ENCODE measurements around the gene ACY1. TPM values are rescaled to one million over a fixed set of nuclear protein-coding genes. Genes with fewer than 3 reads are reported as not detected.

The ACY1 gene
- total RNA-seq, 2 experiments from 2014 or later, result 4.9 TPM

DNA sequence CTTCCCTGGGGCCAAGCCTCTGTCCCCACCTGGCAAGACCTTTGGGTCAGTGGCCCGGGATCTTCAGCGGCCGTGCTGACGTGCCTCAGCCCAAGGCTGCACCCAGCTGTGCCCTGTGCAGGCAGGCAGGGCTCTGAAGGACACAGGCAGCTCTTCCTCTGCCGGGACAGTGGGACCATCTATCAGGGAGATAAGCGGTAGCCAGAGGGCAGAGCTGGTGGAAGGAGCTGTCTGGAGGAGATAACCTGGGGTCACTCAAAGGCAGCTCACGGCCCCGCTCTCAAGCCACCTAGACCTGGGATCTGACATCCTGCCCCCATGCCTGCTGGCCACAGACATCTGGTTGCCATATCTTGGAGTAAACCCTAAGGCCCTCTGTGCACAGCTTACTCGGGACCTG, 45.7 kb downstream of the ACY1 start:
- intact Hi-C loops (cut with DNase I, micrococcal nuclease), result no loop called here

DNA sequence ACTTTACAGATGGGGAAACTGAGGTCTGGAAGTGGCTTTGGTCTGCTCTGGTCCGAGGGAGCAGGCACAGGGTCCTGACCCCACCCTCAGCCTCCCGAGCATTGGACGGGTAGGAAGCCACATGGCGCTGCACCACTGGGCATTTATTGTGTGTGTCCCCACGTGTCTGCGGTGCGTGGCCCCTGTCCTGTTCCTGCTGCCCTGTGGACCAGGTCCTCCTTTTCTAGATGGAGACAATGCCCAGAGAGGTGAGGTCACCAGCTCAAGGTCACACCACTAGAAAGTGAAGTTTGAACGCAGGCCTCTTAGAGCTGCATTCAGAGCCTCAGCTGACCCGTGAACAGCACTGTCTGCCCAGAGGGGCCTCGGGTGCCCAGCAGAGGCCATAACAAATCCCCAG, 46.2 kb downstream of the ACY1 start:
- H3K27ac ChIP-seq (ENCODE audit: low read depth in 1 of 2, low read length in 2 of 2), result no peak overlapping the region
- no peak for TF ChIP-seq CTCF (IDR thresholded peaks at IDR 0.05)
- no peaks in the 10 kb centered on the region for H3K9me3 Mint-ChIP-seq
- no peaks in the 10 kb centered on the region for H3K27me3 ChIP-seq (ENCODE audit: control insufficient read depth in 1 of 2, insufficient read depth in 2 of 2, low read length in 2 of 2)
- CTCF ChIA-PET, result no interaction called here
- no peak overlapping the region for H3K4me3 Mint-ChIP-seq
- POLR2A ChIA-PET, result no interaction called here
- no peak overlapping the region for H3K27ac Mint-ChIP-seq
- no peak overlapping the region for H3K4me3 ChIP-seq (ENCODE audit: low read length)
- no peaks in the 10 kb centered on the region for H3K27me3 Mint-ChIP-seq
- intact Hi-C loops (cut with DNase I, micrococcal nuclease), result no loop called here
- peaks cover 4% of the 10 kb centered on the region for H3K4me1 ChIP-seq (ENCODE audit: insufficient read depth, low read length)
- no peaks in the 10 kb centered on the region for H3K36me3 ChIP-seq (ENCODE audit: insufficient read depth, low read length)
- no peak for ATAC-seq (ENCODE audit: poor library complexity)
- DNase-seq, result no peak
- H3K9me3 ChIP-seq (ENCODE audit: control insufficient read depth in 1 of 2, insufficient read depth in 1 of 2, low read length in 2 of 2), result no peaks in the 10 kb centered on the region
- no peaks in the 10 kb centered on the region for H3K4me1 Mint-ChIP-seq (ENCODE audit: low read depth)
- no peaks in the 10 kb centered on the region for H3K36me3 Mint-ChIP-seq (ENCODE audit: low read depth)

More for the DNA sequence above, 45.7 kb downstream of the ACY1 start:
- Mint-ChIP-seq H3K36me3 (ENCODE audit: low read depth) (no peaks in the 10 kb centered on the region), H3K27me3 (no peaks in the 10 kb centered on the region), H3K9me3 (no peaks in the 10 kb centered on the region), H3K27ac (no peak overlapping the region), H3K4me1 (ENCODE audit: low read depth) (no peaks in the 10 kb centered on the region), H3K4me3 (no peak overlapping the region)
- POLR2A ChIA-PET, result no interaction called here
- no peaks in the 10 kb centered on the region for H3K27me3 ChIP-seq (ENCODE audit: control insufficient read depth in 1 of 2, insufficient read depth in 2 of 2, low read length in 2 of 2)
- H3K4me1 ChIP-seq (ENCODE audit: insufficient read depth, low read length), result peaks cover 4% of the 10 kb centered on the region
- ATAC-seq (ENCODE audit: poor library complexity) (no peak), DNase-seq (no peak)
- H3K4me3 ChIP-seq (ENCODE audit: low read length), result no peak overlapping the region
- CTCF ChIA-PET, result no interaction called here
- no peak overlapping the region for H3K27ac ChIP-seq (ENCODE audit: low read depth in 1 of 2, low read length in 2 of 2)
- H3K9me3 ChIP-seq (ENCODE audit: control insufficient read depth in 1 of 2, insufficient read depth in 1 of 2, low read length in 2 of 2), result no peaks in the 10 kb centered on the region
- TF ChIP-seq CTCF (IDR thresholded peaks at IDR 0.05), result no peak
- H3K36me3 ChIP-seq (ENCODE audit: insufficient read depth, low read length), result no peaks in the 10 kb centered on the region

DNA sequence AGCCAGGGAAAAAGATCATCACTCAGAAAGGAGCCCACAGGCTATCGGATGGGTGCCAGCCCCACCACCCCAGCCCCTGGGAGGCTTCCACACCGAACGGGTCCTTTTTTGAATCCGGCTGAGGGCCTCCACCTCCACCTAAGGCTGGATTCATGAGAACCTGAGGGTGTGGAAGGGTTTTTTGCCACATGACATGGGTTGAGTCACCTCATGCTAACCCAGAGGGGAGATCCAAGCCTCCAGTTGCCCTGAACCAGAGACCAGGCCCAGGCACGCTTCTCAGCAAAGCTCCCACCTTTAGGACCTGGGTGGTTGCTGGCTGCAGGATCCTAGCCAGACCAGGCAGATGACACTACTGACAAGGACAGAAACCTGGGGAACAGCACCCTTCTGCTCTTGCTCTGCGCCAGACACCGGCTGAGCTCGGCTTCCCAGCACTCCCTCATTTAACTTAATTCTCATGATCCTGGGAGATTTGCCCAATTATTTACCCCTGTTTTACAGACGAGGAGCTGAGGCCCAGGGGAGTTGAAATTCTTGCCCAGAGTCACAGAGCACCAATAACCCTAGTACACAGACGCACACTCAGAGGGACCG, 47.5 kb downstream of the ACY1 start:
- Histone ChIP-seq H3K9me3 (ENCODE audit: control insufficient read depth in 1 of 2, insufficient read depth in 1 of 2, low read length in 2 of 2) (no peaks in the 10 kb centered on the region), H3K4me1 (ENCODE audit: insufficient read depth, low read length) (no peaks in the 10 kb centered on the region), H3K27me3 (ENCODE audit: control insufficient read depth in 1 of 2, insufficient read depth in 2 of 2, low read length in 2 of 2) (no peaks in the 10 kb centered on the region), H3K36me3 (ENCODE audit: insufficient read depth, low read length) (no peaks in the 10 kb centered on the region), H3K4me3 (ENCODE audit: low read length) (no peak overlapping the region), H3K27ac (ENCODE audit: low read depth in 1 of 2, low read length in 2 of 2) (no peak overlapping the region)
- DNase-seq (no peak), ATAC-seq (ENCODE audit: poor library complexity) (no peak)
- Mint-ChIP-seq H3K4me1 (ENCODE audit: low read depth) (no peaks in the 10 kb centered on the region), H3K4me3 (no peak overlapping the region), H3K36me3 (ENCODE audit: low read depth) (no peaks in the 10 kb centered on the region), H3K27ac (no peak overlapping the region), H3K27me3 (no peaks in the 10 kb centered on the region), H3K9me3 (no peaks in the 10 kb centered on the region)
- intact Hi-C loops (cut with DNase I, micrococcal nuclease), result no loop called here
- ChIA-PET CTCF (no interaction called here), POLR2A (no interaction called here)
- no peak for TF ChIP-seq CTCF (IDR thresholded peaks at IDR 0.05)
